Osteoblast (primary cell): ENCODE measurements around the gene CD300C. TPM values are rescaled to one million over a fixed set of nuclear protein-coding genes. Genes with fewer than 3 reads are reported as not detected.

Experiments used
- DNase-seq: peaks from one replicate; pipeline ENCODE4 v3.0.0; 2011; ENCODE audit warnings: low spot score, mixed read lengths; ENCODE audit not compliant: insufficient read length; ENCODE audit errors: missing footprints
- H2AFZ ChIP-seq: 2 replicates; pipeline ENCODE4 v1.6.0; 2011; ENCODE audit warnings: mild to moderate bottlenecking, low read length
- H3K27ac ChIP-seq: 2 replicates; pipeline ENCODE4 v1.5.1; 2011; ENCODE audit warnings: mild to moderate bottlenecking, low read depth, low read length, moderate library complexity
- H3K27me3 ChIP-seq: 2 replicates; pipeline ENCODE4 v1.6.0; 2012; ENCODE audit warnings: mild to moderate bottlenecking, control low read depth, inconsistent platforms, low read length, moderate library complexity; ENCODE audit not compliant: insufficient read depth
- H3K36me3 ChIP-seq: 2 replicates; pipeline ENCODE4 v1.5.1; 2011; ENCODE audit warnings: mild to moderate bottlenecking, low read length, control low read depth, moderate library complexity; ENCODE audit not compliant: insufficient read depth
- H3K4me1 ChIP-seq: 2 replicates; pipeline ENCODE4 v1.5.1; 2011; ENCODE audit warnings: mild to moderate bottlenecking, low read length, control low read depth, moderate library complexity; ENCODE audit not compliant: insufficient read depth
- H3K4me2 ChIP-seq: 2 replicates; pipeline ENCODE4 v1.6.0; 2011; ENCODE audit warnings: mild to moderate bottlenecking, low read length; ENCODE audit not compliant: insufficient read depth
- H3K4me3 ChIP-seq: fragments of 200-600 bp; sonication (generic); 3 replicates; pipeline ENCODE4 v1.5.1; 2012; ENCODE audit warnings: mild to moderate bottlenecking, low read length, inconsistent platforms; ENCODE audit not compliant: insufficient read depth
- H3K79me2 ChIP-seq: 2 replicates; pipeline ENCODE4 v1.6.0; 2012; ENCODE audit warnings: mild to moderate bottlenecking, low read length, control low read depth, inconsistent platforms; ENCODE audit not compliant: insufficient read depth
- H3K9me3 ChIP-seq: 2 replicates; pipeline ENCODE4 v1.5.1; 2011; ENCODE audit warnings: low read depth, low read length, control low read depth
- H4K20me1 ChIP-seq: 2 replicates; pipeline ENCODE4 v1.6.0; 2012; ENCODE audit warnings: mild to moderate bottlenecking, low read length, control low read depth; ENCODE audit not compliant: insufficient read depth
- CTCF ChIP-seq: IDR thresholded peaks from 2 replicates; pipeline ENCODE4 v1.5.1; 2011; ENCODE audit warnings: mild to moderate bottlenecking, low read depth, low read length, moderate library complexity; ENCODE audit errors: extremely low read depth
- total RNA-seq: library from RNA; depleted of rRNA; stranded (reverse); fragments of >200 nt; gene quantifications from 2 replicates; pipeline ENCODE4 v1.2.3, GENCODE V29; 2012

The CD300C gene
- total RNA-seq, 1 donor: not detected

- H4K20me1 ChIP-seq: no peaks in the 10 kb centered on the region
- no peak overlapping the region for H3K27ac ChIP-seq
- H3K79me2 ChIP-seq: no peaks in the 10 kb centered on the region
- H3K27me3 ChIP-seq: no peaks in the 10 kb centered on the region
- peaks cover 2% of the 10 kb centered on the region for H3K9me3 ChIP-seq
- H3K4me2 ChIP-seq: no peak overlapping the region
- no peak for TF ChIP-seq CTCF
- DNase-seq: no peak
- no peak overlapping the region for H2AFZ ChIP-seq
- H3K36me3 ChIP-seq: no peaks in the 10 kb centered on the region
- H3K4me1 ChIP-seq: no peaks in the 10 kb centered on the region
- H3K4me3 ChIP-seq: no peak overlapping the region
These were observed 20.1 kb downstream of the CD300C start for GRCh38 chr17:74525781-74526288.

DNA sequence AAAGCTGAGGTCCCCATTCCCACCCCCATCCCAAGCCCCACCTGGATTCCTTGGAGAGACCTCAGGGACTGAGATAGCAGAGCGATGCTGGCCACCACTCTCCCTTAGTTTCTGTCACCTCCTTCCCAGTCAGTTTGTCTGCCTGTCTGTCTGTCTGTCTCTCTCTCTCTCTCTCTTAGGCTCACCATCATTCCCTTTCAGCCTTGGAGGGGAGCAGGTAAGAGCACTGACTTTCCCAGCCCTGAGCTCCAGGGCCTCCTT, 20.5 kb downstream of the CD300C start:
- no peaks in the 10 kb centered on the region for H3K36me3 ChIP-seq
- no peak overlapping the region for H2AFZ ChIP-seq
- no peaks in the 10 kb centered on the region for H3K79me2 ChIP-seq
- no peaks in the 10 kb centered on the region for H4K20me1 ChIP-seq
- H3K27ac ChIP-seq: no peak overlapping the region
- no peak for TF ChIP-seq CTCF
- H3K4me1 ChIP-seq: no peaks in the 10 kb centered on the region
- peaks cover 2% of the 10 kb centered on the region for H3K9me3 ChIP-seq
- H3K4me2 ChIP-seq: no peak overlapping the region
- no peak for DNase-seq
- no peaks in the 10 kb centered on the region for H3K27me3 ChIP-seq
- no peak overlapping the region for H3K4me3 ChIP-seq

DNA sequence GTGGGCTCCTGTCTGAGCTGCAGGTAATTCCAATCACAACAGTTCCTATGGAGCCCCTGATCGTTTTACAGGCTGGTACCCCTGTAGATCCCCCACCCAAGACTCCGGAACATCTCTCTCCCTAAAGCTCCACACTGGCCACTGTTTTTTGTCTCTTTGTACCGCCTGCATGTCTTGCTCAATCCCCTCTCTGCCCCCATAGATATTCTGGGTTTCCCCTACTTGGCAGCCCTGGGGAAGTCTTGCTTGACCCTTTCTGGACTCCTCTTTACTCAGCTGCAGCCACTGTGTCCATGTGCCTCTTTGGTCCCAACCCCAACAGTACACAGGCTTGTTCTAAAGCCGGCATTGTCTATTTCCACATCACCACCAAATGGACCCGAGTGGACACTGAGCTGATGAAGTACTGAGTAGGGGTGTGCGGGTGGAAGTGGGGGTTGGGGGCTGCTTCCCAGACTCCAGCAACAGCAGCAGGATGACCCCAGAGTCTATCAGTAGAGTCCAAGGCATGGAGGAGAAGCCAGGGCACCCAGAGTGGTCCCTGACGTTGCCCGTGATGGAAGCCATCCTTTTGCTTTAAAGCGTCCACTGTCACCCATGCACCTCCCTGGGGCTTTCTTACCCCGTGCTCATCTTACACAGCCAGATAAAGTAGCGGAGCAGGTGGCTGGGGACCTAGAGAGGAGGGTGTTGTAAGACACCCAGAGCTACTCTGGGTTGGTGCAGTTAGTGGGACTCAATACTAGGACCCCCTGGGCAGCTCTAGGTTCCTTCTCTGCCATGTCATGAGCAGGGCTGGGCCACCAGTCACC, 21.1 kb downstream of the CD300C start:
- Histone ChIP-seq H3K4me3 (no peak overlapping the region), H3K9me3 (peaks cover 2% of the 10 kb centered on the region), H3K79me2 (no peaks in the 10 kb centered on the region), H3K4me2 (no peak overlapping the region), H3K27ac (no peak overlapping the region), H3K27me3 (no peaks in the 10 kb centered on the region), H4K20me1 (no peaks in the 10 kb centered on the region), H2AFZ (no peak overlapping the region), H3K36me3 (no peaks in the 10 kb centered on the region), H3K4me1 (no peaks in the 10 kb centered on the region)
- DNase-seq: no peak
- TF ChIP-seq CTCF: no peak

- Histone ChIP-seq H3K4me1 (no peaks in the 10 kb centered on the region), H3K36me3 (no peaks in the 10 kb centered on the region), H4K20me1 (no peaks in the 10 kb centered on the region), H3K27ac (no peak overlapping the region), H3K4me2 (no peak overlapping the region), H3K9me3 (peaks cover 2% of the 10 kb centered on the region), H3K79me2 (no peaks in the 10 kb centered on the region), H3K27me3 (no peaks in the 10 kb centered on the region), H2AFZ (no peak overlapping the region), H3K4me3 (no peak overlapping the region)
- no peak for TF ChIP-seq CTCF
- no peak for DNase-seq
These were observed 22.6 kb downstream of the CD300C start for GRCh38 chr17:74523308-74523707.
